Fibroblast of mammary gland (primary cell): Measurements from ENCODE around the gene HEATR1.

Source experiments
- DNase-seq: peaks from one replicate; pipeline ENCODE4 v3.0.0-alpha.2; 2010; ENCODE audit warnings: low read depth
- H3K4me3 ChIP-seq: 2 replicates; pipeline ENCODE4 v1.5.1; 2011; ENCODE audit warnings: low read depth, mild to moderate bottlenecking, low read length, moderate library complexity; ENCODE audit not compliant: control insufficient read depth
- CTCF ChIP-seq: conservative IDR thresholded peaks from 2 replicates; pipeline ENCODE4 v1.5.1; 2011; ENCODE audit warnings: low read depth, low read length, inconsistent platforms; ENCODE audit not compliant: control insufficient read depth, insufficient read depth

The HEATR1 gene

GRCh38 chr1:236502972-236503639 is 101.2 kb downstream of the HEATR1 start:
- peak overlapping the region; percentile 37 for H3K4me3 ChIP-seq
- TF ChIP-seq CTCF, result no peak
- DNase-seq, result peak; percentile 58

- peak; percentile 46 for DNase-seq
- no peak for TF ChIP-seq CTCF
- no peak overlapping the region for H3K4me3 ChIP-seq
Observed at GRCh38 chr1:236502579-236502971, 101.7 kb downstream of the HEATR1 start.

GRCh38 chr1:236501093-236501492 is 103.2 kb downstream of the HEATR1 start:
- no peak for DNase-seq
- TF ChIP-seq CTCF, result no peak
- H3K4me3 ChIP-seq, result no peak overlapping the region
